ENCODE data around the gene MELTF.

- no peak for TF ChIP-seq CTCF (IDR thresholded peaks at IDR 0.05)
- TF ChIP-seq POLR2A (IDR thresholded peaks at IDR 0.05) = no peak
These were observed 7.0 kb downstream of the MELTF start for GRCh38 chr3:197022405-197023231.
